GM18511 (cell line): ENCODE measurements around the gene E2F2.

Source experiments
- ATAC-seq: cut with Tn5 transposase; IDR thresholded peaks from one replicate; pipeline ENCODE4 v1.9.1; 2021; ENCODE audit warnings: mild to moderate bottlenecking, moderate library complexity; ENCODE audit not compliant: unreplicated experiment

Gene E2F2

GRCh38 chr1:23530747-23531561, at the start of gene E2F2:
E2F2 (minus strand) TSS chr1:23531233; CDS start chr1:23530793, 440 bp downstream.
- ATAC-seq = peak; percentile 58

DNA sequence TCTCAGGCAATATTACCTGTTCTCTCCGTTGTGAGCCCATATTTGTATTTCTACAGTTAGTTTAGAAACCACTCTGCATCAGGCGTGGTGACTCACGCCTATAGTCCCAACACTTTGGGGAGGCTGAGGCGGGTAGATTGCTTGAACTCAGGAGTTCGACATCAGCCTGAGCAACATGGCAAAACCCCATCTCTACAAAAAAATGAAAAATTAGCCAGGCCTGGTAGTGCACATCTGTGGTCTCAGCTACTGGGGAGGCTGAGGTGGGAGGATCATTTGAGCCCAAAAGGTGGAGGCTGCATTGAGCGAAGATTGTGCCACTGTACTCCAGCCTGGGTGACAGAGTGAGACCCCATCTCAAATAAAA, 47.9 kb upstream of the E2F2 start:
- no peak for ATAC-seq

DNA sequence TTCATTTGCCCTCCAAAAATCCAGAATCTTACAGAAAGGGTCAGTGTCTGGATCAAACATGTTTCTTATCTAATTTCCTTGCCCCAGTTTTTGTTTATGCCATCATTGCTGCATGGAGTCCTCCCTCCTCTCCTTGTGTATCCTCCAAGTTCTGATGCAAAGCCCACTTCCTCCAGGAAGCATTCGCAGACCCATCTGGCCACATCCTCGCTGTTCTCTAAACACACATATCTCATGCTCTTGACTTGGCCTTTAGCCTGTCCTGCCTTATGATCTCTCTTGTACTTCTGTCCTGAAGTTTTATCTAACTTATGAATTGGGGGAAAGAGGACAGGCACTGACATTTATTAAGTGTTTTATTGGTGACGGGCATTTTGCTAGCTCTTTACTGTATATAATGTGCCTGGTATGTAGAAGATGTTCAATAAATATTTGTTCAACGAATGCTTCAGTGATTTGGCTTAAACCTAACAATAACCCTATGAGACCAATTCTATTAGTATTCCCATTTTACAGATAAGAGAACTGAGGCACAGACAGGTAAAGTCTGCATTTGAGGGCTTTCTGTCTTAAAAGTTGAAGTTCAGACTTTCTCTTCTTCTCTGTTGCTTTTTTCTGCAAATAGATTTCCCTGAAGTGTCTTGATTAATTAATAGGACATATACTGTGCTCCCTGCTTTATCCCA, 47.4 kb upstream of the E2F2 start:
- no peak for ATAC-seq

DNA sequence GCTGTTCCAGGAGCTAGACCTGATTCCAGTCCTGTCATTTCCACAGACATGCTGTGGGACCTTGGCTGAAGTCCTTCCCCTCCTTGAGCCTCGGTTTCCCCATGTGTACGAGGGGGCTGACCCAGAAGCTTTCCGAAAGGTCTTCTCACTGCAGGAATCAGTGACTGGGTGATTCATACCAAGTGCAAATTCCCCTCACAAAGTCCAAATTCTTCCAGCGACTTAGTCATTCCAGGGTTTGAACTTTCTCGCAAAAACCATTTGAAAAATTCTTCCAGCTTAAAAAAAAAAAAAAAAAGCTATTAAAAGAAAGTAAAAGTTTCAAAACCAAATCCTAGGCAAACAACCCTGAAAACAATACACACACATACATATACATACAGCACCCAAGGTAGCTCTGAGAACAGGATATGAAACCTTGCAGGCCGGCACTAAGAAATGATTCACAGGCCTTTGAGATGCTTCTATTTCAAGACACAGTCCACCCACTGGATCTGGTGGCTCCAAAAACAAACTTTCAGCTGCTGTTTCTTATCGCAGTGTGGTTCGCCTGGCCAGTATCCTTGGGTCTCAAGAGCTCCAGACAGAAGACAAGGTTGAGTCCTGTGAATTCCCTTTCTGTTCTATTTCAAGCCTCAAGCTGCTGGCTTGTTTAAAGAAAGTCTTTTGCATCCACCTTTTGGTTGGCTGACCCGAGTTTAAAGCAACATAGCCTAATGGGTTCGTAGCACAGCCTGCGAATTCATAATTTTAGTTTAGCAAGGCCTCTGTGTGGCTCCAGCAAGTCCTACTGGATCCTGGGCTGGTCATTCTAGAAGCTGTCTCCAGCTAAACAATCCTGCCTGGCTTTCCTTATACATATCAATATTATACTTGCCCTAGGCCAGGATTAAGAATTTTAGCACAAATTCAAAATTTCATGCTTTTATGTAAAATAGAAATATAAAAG, 46.3 kb upstream of the E2F2 start:
- ATAC-seq = peak; percentile 80

GRCh38 chr1:23576338-23577055, 45.5 kb upstream of the E2F2 start:
- ATAC-seq = no peak

GRCh38 chr1:23575226-23575810, 44.3 kb upstream of the E2F2 start:
- ATAC-seq = no peak

DNA sequence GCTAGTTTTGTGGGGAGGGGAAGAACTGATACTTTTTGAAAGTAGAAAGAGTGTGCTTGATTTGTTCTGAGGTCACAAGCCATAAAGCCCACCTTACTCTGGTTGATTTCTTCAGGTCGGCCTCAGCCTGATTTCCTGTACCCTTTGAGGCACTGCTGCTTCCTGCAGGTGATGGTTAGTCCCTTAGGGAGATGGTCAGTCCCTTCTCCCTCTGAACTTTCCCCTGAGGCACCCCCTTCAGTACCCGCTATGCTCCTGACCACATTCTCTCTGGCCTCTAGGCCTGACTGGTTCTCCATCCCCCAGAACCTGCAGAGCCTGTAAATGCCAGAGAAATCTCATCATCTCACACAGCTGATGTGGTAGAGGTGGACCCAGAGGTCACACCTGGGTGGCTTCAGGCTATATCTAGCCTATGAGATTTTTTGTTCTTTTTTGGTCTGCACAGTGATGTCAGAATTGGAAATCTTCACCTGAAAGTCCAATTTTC, 43.3 kb upstream of the E2F2 start:
- ATAC-seq = peak; percentile 64

DNA sequence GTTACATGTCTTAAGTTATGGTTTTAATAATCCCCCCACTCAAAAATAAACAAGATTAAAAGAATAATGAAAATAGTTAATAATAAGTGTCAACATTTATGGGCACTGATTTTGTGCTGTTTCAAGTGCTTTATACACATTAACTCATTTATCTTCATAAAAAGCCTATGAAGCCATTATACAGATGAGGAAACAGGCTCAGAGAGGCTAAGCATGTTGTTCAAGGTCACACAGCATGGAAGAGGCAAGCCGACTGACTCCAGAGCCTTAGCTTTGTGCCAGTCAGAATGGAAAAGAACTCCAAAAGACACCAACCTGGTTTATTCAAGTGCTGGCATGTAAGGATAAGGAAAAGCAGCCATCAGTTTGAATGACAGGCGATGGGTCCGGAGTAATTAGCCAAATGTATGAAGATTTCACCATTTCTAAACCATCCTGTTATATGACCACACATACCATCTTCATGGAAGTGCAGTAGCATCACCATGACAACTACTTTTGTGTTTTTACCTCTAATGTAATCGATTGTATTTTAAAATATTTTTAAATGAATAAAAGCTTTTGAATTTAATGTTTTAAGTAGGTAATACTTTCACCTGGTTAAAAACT, 42.6 kb upstream of the E2F2 start:
- no peak for ATAC-seq

DNA sequence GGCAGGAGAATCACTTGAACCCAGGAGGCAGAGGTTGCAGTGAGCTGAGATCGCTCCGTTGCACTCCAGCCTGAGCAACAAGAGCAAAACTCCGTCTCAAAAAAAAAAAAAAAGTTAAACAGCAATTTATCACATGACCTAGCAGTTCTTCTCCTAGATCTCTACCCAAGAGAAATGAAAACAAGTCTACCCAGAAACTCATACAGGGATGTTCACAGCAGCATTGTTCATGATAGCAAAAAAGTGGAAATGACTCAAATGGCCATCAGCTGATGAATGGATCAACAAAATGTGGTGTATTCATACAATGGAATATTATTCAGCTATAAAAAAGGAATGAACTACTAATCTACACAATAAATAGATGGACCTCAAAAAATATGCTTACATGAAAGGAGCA, 40.4 kb upstream of the E2F2 start:
- ATAC-seq = no peak

GRCh38 chr1:23570001-23570691, 39.1 kb upstream of the E2F2 start:
- ATAC-seq = no peak

DNA sequence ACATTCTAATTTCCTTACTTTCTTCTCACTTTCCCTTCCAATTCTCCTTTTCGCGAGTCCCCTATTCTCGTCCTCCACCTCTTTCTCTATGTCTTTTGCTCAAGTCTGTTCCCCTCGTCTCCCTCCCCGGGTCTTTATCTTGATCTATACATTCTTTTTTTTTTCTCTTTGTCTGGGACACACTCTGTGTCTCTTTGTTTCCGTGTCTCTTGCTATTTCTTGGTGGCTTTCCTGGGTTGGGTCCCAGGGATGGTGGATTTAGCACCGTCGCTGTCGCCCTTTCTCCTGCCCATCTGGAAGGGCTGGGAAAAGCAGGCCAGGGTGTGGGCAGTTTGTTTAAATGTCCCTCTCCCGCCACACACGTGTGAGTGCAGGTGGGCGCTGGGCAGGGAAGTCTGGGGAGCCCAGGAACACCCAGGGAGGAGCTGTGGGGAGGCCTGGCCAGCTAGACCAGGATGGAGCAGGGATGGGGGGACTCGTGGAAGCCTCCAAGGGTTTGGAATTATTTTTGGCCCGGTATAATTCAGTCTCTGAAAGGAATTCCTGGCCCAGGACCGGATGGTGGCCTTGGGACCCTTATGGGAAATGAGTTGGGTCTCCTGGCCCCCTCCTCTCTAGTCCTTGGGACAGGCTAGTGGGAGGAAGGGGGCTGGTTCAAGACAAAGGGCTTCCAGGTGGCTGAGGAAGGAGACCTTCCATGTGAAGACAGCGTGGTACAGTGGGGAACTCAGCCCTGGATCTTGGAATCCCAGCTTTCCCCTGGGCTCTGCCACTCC, 37.8 kb upstream of the E2F2 start:
- no peak for ATAC-seq

GRCh38 chr1:23567996-23568607, 37.1 kb upstream of the E2F2 start:
- ATAC-seq = no peak

DNA sequence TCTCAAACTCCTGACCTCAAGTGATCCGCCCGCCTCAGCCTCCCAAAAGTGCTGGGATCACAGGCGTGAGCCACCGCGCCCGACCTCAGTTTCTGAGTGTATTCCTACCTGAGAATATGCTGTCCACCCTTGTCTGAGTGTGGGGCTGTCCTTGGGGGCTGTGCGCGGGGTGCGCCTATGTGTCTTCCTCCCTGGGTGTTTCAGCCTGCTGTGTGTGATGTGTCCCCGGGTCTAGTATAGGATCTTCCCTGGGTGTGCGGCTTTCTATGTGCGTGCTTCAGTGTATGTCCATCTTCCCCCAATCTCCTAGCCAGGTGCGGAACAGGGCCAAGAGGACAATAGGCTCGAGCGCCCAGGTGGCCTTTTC, 36.6 kb upstream of the E2F2 start:
- no peak for ATAC-seq

- no peak for ATAC-seq
Measured at GRCh38 chr1:23566304-23566703, 35.3 kb upstream of the E2F2 start.

GRCh38 chr1:23565776-23566175, 34.7 kb upstream of the E2F2 start:
- ATAC-seq = no peak

DNA sequence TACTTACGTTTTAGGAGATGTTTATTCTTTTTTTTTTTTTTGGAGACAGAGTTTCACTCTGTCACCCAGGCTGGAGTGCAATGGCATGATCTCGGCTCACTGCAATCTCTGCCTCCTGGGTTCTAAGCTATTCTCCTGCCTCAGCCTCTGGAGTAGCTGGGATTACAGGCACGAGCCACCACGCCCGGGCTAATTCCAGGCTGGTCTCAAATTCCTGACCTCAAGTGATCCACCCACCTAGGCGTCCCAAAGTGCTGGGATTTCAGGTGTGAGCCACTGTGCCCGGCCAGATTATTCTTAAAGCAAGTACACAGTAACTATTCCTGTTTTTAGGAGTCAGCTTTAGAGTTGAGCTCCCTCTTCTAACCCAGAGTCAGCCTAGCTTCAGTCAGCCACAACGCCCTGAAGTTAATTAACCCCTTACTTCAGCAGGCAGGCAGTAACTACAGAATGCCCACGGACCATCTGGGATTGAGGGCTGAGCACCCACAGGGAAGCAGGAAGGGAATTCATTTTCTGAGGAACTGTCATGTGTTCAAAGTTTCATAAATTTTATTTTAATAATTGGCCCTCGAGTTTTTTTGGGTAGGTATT, 33.6 kb upstream of the E2F2 start:
- ATAC-seq = no peak

DNA sequence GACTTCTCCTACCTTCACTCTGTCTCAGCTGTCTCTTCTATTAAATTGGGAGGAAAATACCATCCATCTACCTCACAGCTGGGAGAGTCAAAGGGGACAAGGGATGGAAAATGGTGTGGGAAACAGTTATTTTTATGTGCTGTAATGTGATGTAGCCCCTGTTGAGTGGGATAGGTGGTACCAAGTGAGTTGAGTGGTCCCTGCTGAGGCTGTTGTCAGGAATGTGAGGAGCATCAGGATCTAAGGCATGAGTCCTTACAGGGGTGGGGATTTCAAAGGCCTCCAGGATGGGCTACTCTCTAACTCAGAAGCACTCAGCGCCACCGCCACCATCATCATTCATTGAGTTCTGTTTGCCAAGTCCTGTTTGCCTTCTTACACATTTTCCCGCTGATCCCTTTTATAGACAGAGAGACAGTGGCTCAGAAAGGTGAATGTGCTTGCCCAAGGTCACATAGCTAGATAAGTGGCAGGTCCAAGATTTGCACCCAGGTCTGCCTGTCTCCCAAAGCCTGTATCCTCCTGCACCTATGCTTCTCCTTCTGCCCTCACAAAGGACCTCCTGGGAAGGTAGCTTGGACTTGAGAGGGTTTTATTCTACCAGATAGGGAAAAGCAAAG, 32.8 kb upstream of the E2F2 start:
- no peak for ATAC-seq
